Activated CD4-positive, alpha-beta T cell treated with anti-CD3 and anti-CD28 coated beads for 1 hour (primary cell): Measurements from ENCODE around the gene EDAR.
A peak's percentile ranks its signal among the peaks of the same experiment; 100 is the strongest.

Source experiments
- DNase-seq: peaks from one replicate; pipeline ENCODE4 v3.0.0-alpha.2; 2020

Gene EDAR

DNA sequence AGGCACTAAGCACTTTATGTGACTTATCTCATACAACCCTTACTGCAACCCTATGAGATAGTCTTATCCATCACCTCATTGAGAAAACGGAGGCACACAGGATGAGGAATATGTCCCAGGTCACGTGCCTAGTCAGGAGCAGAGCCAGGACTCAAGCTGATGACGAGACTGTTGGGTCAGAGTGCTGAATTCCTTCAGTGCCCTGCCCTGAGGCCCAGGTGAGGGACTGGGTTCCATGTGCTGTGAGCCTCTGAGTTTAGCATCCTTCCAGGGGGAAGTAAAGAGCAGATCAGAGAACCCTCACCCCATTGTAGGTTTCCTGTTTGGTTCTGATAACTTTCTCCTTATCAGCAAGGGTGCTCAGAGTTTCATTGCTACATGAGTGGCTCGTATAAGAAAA lies 11.7 kb upstream of the EDAR start:
- no peak for DNase-seq

DNA sequence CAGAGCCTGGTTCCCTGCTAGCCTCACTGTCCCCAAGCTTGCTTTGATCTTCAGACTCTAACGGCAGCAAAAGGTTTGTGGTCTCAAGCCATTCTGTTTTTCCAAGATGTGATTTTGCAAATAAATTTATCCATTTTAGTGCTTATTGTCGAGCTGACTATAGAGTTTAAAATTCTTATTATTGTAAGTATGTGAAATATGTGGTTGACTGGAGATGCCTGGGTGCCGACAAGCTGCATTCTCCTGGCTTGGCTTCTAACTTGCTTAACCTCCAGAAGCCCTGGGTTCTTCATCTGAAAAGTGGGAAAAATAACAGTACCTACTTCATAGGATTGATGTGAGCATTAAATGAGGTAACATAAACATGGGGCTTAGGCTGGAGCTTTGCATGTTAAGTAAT lies 9.9 kb upstream of the EDAR start:
- no peak for DNase-seq

DNA sequence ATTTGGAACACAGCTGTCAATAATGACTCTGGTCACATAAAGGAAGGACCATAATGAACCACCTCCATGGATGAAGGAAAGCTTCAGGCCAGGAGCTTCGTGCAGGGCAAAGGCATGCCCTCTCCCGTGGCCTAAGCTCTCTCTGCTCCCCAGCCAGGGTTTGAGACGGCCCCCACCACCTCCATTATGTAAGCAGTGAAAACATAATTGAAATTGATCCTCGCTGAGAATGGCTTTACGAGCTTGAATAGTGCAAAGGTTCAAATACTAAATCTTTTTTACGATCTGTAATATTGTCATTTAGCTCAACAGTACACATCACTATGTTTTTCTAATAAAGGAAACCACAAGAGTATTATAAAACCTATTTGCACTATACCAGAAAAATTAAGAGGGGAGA lies 5.2 kb upstream of the EDAR start:
- DNase-seq = no peak

DNA sequence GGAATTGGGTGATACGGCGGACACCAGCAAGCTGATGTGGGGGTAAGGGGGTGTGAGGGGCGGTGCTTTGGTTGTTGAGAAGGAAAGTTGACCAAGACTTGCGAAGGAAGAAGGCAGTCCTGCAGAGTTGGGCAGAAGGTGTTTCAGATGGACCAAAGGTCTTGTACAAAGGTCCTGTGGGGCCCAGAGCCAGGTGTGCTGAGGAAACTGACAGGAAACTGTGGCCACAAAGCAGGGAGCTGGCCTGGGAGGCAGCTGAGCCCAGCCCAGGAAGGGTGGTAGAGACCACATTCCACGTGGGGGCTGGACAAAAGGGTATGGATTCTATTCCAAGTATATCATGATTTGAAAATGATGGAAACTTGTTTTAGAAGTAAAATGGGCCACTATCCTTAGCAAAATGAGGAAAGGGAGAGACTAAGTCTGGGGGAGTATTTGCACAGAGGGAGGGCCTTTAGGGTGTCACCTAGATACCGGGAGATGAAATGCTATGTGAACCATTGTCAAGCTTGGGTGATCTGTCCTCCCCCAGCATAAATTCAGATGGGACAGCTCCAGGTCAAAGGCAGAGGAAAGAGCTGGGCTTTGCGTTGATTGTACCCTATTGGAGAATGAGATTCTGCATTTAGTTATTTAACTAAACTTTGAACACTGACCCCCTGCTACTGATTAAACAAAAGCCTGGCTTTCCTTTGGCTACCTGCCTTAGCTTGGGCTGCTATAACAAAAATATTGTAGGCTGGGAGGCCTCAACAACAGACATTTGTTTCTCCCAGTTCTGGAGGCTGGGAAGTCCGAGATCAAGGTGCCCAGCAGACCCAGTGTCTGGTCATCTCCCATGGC lies 4.3 kb upstream of the EDAR start:
- DNase-seq = no peak

DNA sequence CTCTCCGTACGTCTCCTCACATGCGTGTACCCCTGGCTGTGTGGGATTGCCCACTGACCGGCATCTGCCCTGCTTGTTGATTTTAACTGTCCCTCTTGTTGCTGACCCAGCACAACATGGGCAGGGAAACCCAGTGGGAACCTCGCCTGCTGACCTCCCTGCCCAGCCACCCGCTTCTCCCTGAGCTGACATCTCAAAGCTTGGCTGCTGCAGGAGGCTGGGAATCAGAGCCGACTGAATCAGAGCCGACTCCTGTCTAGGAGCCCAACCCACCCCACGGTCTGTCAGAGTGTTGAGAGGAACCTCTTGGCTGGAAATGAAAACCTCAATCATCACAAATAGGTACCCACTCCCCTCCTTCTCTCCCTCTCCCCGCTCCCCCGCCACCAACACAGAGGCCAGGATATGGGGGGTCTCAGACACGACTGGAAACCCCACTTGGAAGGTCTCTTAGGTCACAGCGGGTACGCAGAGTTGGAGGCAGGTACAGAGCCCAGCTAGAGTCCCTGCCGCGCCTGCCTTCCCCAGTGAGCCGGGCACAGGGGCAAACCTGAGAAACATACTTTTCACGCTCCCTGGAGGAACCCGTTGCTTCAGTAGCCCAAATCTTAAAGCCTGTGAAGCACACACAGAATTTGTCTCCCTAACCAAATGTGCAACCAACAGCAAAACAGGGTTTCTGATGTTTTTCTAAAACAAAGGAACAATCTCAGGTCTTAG lies 784 bp downstream of the EDAR start:
- no peak for DNase-seq

DNA sequence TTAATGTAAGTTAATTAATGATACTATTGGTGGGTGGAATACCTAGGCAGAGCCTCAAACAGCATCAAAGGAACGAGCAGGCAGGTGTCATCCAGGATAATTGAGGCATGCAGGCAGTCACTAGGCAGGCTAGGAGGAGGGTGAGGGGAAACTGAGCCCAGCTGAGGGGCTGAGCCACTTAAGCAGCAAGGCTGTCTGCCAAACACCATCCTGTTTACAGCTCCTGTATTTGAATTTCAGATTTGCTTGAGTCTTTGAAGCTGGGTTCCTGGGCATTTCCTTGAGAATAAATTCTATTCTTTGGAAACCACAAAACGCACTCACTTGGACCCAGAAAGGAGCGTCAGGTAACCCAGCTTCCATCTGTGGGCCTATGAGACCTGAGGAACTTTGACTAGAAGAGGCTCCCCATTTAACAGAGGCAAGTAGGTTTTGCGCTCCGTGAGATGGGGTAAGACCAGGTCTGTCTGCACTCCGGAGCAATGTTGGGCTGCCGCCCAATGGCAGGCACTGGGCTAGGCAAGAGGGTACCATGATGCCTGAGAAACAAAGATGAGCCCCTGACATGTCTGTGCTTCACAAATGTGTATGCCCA lies 2.0 kb downstream of the EDAR start:
- DNase-seq = peak; percentile 25

DNA sequence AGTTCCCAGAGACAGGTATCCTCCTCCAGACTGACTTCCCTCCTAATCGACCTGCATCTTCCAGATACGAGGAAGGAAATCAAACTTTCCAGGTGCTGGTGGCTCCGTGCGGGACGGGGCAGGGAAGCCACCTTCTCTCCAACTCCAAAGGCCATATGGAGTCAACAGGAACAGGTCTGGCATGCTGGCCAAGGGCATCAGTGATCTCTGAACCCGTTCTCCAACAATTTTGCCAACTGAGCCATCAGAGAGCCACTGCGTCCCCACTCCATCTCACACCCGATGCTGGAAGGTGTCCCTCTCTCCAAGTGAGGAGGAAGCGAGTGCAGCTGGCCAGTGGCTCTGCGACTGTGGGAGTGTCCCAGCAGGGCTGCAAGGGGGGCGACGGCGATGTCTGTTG lies 5.4 kb downstream of the EDAR start:
- no peak for DNase-seq

DNA sequence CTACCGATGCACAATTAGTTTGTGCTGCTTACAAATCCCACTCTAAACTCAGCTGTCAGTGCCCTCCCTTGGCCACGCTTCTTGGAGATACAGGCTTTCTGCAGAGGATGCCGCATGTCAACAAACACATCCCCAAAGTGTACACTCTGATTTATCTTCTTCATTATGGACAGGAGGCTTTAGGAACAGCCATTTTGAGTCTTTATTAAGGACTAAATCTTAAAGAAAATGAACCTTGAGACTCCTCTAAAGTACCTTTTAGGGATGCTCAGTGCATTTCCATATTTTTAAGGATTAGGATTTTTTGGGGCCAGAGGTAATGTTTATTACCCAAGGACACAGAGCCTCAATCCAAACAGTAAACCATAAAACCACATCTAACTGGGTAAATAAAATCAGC lies 6.0 kb downstream of the EDAR start:
- no peak for DNase-seq

DNA sequence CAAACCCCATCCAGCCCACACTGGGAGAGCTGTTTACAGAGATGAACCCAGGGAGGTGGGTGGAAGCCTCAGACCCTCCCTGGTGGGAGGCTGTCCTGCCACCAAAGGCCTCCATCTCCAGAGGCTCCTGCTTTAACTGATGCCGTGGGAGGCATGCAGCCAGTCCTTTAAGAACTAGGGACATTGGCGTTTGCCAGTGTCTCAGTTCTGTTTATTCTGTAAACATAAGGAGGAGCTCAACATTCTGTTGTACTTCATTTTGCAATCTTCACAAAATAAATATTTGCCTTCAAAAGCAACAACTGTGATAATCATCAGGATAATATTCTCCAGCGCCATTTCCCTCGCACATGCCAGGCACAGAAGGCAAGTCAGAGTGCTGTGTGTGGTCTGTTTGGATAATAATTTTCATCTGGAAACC lies 6.8 kb downstream of the EDAR start:
- DNase-seq = no peak

DNA sequence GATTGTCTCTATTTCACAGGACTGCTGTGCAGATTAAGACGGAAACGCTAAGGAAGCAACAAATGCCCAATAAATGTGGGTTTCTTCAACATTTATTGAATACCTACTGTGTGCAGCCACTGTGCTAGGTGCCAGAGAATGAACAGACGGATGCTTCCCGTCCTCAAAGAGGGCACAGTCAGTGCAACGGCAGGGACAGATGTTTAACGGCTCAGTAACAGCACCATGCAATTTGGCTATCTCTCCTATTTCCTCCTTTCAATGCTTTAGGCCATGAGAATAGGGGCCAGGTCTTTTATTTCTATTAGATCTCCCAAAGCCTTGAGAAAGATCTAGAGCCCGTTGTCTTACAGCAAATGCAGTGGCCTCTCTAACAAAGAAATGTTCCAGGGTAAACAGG lies 7.2 kb downstream of the EDAR start:
- DNase-seq = no peak

DNA sequence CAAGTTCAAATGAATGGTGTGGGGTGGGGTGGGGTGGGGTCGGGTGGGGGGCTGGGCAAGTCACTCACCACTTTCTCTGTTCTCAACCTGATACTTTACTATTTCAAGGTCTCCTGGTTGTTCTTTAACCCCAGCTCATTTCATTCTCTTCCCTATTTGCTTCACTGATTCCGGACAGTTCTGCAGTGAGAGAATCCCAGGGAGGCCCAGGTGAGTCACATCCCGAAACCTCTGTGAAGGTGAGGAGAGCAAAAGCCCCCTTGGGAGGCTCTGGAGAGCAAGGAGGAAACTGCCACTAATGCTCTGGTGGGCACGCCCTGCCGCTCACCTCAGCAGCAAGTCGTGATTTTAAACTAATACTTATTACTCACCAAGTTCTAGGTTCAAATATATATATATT lies 8.9 kb downstream of the EDAR start:
- DNase-seq = no peak

DNA sequence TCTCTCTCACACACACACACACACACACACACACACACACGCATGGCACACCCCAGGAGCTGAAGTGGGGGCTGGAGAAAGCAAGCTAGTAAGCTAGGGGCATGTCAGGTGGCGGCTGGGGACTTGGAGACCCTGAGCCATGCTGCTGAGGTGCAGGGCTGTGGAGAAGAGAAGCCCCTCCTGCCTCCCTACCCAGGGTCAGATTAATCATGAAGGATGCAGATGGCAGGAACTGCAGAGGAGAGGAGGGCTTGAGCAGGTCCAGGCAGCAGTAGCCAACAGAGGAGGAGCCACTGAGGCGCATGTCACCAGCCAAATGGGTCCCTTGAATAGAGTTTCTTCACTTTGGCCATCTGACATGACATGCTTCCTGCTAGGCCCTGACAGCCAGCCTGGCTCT lies 9.6 kb downstream of the EDAR start:
- DNase-seq = no peak

DNA sequence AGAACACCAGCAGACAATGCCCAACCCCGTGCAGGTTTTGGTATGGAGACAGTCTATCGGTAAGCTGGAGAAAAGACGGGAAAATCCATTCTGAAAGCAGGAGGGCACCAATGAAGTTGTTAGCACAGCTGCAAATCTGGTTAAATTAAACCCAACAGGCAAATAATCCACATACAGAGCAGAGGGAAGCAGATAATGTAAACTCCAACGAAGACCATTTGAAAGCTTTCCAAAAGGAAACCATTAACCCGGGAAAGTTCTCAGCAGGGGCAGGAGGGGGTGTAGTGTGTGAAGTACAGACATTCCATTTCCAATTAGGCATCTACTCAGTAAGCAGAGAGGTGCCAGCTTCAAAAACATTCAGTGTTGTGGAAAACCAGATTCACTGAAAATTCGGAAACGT lies 10.3 kb downstream of the EDAR start:
- DNase-seq = no peak

DNA sequence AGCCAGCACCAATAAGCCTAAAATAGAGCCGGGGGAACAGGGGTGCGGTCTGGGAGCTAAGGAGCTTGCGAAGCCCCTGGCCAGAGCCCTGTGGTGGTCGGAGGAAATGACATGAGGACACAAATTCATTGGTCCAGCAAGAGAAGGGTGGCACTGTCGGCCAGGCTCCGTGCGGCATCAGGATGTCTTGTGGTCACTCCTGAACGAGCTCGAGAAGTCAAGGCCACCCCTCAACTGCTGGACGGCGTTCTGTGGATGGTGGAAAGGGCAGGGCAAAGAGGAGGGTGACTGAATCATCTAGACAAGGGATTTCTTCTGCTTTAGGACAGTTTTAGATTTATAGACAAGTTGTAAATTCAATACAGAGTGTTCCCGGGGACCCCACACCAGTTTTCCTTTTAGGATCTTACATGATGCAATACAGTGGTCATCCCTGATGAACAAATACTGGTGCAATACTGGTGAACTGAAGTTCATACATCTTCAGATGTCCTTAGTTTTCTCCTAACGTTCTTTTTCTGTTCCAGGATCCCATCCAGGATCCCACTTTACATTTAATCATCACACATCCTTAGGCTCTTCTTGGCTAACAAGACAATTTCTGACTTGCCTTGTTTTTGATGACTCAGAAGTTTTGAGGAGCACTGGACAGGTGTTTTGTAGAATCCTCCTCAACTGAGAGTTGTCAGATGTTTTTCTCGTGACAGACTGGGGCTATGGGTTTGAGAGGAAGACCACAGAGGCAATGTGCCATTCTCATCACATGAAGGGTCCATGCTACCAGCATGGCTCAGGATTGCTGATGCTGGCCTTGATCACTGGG lies 13.2 kb downstream of the EDAR start:
- no peak for DNase-seq

DNA sequence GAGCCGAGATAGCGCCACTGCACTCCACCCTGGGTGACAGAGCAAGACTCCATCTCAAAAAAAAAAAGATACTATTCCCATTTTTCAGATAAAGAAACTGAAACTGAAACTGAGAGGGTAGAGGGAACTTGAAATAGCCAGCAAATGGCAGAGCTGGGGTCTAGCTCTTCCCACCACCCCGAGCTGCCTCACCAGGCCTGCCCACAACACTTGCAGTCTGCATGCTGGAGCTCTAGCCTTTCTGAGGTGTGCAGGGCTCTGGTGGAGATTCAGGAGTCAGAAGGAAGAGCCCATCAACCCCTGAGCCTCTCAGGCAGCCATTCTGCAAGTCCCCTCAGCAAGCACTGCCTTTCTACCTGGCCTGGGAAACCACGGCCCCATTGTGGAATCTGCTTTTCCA lies 14.3 kb downstream of the EDAR start:
- DNase-seq = no peak

DNA sequence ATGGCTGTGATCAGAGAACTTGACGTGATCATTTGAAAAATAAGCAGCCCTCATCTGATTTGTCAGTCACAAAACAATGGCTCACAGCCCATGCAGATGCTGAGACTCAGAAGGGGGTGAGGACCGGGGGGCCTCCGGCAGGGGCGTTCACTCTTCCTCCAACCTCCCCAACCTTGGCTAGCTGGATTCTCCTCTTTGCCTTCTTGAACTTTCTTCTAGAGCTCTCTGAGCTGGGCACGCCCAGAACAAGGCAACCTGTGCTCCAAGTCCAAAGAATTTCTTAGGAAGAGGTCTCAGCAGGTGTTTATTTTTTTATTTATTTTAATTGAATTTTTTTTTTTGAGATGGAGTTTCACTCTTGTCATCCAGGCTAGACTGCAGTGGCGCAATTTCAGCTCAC lies 16.4 kb downstream of the EDAR start:
- no peak for DNase-seq

DNA sequence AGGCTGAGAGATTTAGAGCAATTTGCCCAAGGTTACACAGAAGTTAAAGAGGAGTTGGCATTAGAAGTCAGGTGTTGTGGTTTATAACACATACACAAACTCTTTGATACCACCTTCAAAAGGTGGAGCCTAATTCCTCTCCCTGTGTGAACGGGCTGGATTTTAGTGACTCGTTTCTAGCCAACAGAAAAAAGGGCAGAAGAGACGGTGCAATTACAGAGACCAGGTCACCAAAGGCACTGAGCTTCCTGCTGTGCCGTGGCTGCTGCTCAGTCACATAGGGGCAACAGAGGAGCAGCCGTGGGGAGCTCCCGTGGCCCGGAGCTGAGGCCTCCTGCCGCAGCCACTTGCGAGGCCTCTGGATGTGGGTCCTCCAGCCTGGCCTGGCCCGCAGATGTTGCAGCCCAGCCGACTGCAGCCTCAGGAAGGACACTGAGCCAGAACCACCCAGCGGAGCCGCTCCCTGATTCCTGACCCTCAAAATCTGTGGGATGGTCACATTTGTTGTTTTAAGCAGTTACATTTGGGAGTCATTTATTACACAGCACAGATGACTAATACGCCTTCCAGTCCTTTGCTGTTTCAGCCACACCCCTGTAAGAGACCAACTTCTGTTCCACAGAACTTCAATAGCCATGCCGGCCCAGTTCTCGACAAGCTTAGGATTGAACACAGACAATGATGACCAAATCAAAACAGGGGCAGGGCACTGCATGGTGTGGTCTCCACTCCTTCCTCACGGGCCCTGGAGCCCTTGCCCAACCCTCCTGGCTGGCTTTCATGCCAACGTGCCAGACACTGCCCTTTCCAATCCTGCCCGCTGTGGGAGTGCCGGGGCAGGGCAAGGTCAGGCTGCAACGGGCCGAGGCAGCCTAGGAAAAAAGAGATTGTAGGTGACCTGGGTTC lies 17.1 kb downstream of the EDAR start:
- no peak for DNase-seq

DNA sequence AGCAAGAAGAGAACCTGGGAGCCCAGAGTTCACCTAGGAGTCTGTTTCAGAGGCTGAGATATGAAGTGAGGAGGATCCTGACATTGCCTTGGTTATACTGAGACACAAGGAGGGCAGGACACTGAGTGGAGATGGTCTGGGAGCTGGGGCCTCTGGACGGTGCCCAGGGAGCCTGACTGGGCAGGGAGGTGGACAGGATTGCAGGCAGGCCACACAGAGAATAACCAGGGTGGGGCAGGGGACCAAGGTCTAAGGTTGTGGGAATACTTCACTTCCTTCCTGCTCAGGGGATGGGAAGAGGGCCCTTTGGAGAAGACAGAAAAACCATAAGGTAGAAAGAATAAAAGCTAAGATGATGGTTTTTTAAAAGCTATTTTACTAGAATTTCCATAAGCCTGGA lies 18.7 kb downstream of the EDAR start:
- DNase-seq = no peak

DNA sequence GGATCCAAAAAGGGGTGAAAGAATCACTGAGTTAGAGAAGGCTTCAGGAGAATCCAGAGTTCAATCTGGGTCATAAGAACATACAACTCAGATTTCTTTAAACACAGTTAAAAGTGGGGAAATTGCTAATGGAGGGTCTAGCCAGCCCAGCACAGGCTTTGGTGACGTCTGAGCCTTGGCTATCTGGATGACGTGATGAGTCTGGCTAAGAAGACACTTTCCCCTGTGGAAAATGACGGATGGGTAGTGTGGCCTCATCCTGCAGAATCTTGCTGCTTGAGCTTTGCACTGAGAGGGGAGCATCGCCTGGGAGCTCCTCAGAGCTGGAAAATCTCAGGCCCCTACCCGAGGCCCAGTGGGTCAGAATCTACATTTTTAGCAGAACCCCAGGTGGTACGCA lies 19.2 kb downstream of the EDAR start:
- no peak for DNase-seq

DNA sequence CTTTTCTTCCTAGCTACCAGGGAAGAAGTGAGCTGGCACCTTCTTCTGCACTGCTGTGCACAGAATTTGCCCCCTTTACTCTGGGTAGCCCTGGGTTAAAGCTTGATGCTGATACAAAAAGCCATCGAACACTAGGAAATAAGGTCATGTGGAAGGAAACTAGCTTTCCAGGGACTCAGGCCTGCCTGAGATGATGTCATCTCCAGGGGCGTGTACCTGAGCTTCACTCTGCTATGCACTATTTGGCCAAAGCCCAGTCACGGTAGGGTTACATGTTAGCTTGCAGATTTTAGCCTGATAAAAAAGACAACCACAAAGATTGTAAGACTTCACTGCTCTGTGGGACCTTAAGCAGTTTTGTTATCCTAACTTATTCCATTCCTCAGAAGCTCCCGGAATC lies 20.4 kb downstream of the EDAR start:
- DNase-seq = no peak

DNA sequence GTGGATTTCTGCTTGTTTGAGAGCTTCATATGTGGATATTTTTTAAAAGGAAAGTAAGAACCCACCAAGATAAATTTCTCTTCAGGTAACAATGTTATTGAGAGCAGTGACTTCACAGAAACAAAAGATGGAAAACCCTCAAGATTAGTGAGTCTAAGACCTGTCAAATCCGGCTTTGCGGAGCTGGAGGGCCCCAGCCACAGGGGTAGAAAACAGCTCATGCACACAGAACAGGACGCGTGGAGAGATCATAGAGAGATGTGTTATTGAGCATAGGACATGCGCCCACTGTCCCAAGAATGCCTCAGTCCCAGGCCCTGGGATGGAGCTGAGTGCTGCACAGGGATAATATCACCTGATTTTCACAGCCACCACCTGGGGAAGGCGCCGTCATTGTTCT lies 21.3 kb downstream of the EDAR start:
- DNase-seq = no peak
